GM12878 (cell line): ENCODE data around the gene SCYL1. TPM values are rescaled to one million over a fixed set of nuclear protein-coding genes. Genes with fewer than 3 reads are reported as not detected.

ENCODE experiments used
- BCL3 ChIP-seq: IDR thresholded peaks from 2 replicates; pipeline ENCODE4 v1.6.1; 2011; ENCODE audit warnings: borderline replicate concordance, low read depth, mild to moderate bottlenecking, moderate library complexity, low read length; ENCODE audit not compliant: insufficient read depth, poor library complexity, severe bottlenecking
- CBX5 ChIP-seq: sonication (generic); IDR thresholded peaks from 2 replicates; pipeline ENCODE4 v1.6.1; 2016; ENCODE audit warnings: low read depth, moderate library complexity, mild to moderate bottlenecking, inconsistent platforms
- DPF2 ChIP-seq: fragments of 450-650 bp; IDR thresholded peaks from 2 replicates; pipeline ENCODE4 v1.6.1; 2017; ENCODE audit warnings: mild to moderate bottlenecking
- FOXM1 ChIP-seq: IDR thresholded peaks from 2 replicates; pipeline ENCODE4 v1.6.1; 2012; ENCODE audit warnings: low read depth, mild to moderate bottlenecking, inconsistent platforms, low read length, moderate library complexity
- HSF1 ChIP-seq: fragments of 150-350 bp; IDR thresholded peaks from 2 replicates; pipeline ENCODE4 v1.6.1; 2014; ENCODE audit warnings: mild to moderate bottlenecking, low read depth, low read length
- MXI1 ChIP-seq: fragments of 150-350 bp; IDR thresholded peaks from 2 replicates; pipeline ENCODE4 v1.6.1; 2011; ENCODE audit warnings: low read depth, mild to moderate bottlenecking, inconsistent platforms, low read length, improper control_type of control experiment
- MYC ChIP-seq: IDR thresholded peaks from 2 replicates; pipeline ENCODE4 v1.6.1; 2011; ENCODE audit warnings: mild to moderate bottlenecking, low read length, moderate library complexity, inconsistent platforms; ENCODE audit not compliant: insufficient read depth, insufficient replicate concordance, insufficient read length, severe bottlenecking
- NBN ChIP-seq: fragments of 450-650 bp; IDR thresholded peaks from 2 replicates; pipeline ENCODE4 v1.6.1; 2016
- RAD21 ChIP-seq: IDR thresholded peaks from 2 replicates; pipeline ENCODE4 v1.6.1; 2011; ENCODE audit warnings: mild to moderate bottlenecking, low read depth, low read length, moderate library complexity; ENCODE audit not compliant: insufficient read depth
- RB1 ChIP-seq: fragments of 450-650 bp; formaldehyde crosslinking; IDR thresholded peaks from 2 replicates; pipeline ENCODE4 v1.6.1; 2017; ENCODE audit warnings: mild to moderate bottlenecking, borderline replicate concordance
- SMC3 ChIP-seq: IDR thresholded peaks from 2 replicates; pipeline ENCODE4 v1.6.1; 2011; ENCODE audit warnings: low read length, improper control_type of control experiment, borderline replicate concordance
- STAT1 ChIP-seq: fragments of 450-650 bp; conservative IDR thresholded peaks from 2 replicates; pipeline ENCODE4 v1.6.1; 2014; ENCODE audit warnings: antibody characterized with exemption, mild to moderate bottlenecking
- TBL1XR1 ChIP-seq: IDR thresholded peaks from 2 replicates; pipeline ENCODE4 v1.6.1; 2012; ENCODE audit warnings: low read depth, low read length, improper control_type of control experiment
- USF2 ChIP-seq: IDR thresholded peaks from 2 replicates; pipeline ENCODE4 v1.6.1; 2011; ENCODE audit warnings: low read depth, low read length, improper control_type of control experiment, borderline replicate concordance
- ZBTB4 ChIP-seq: fragments of 450-650 bp; formaldehyde crosslinking; IDR thresholded peaks from 2 replicates; pipeline ENCODE4 v1.4.0; 2022; ENCODE audit warnings: mild to moderate bottlenecking, moderate library complexity
- ZNF274 ChIP-seq: IDR thresholded peaks from one replicate; pipeline ENCODE4 v1.8.0; 2011; ENCODE audit not compliant: insufficient read length, insufficient read depth
- ZNF592 ChIP-seq: fragments of 450-650 bp; IDR thresholded peaks from 2 replicates; pipeline ENCODE4 v1.6.1; 2017; ENCODE audit warnings: mild to moderate bottlenecking, moderate library complexity
- ZNF622 ChIP-seq: fragments of 450-650 bp; IDR thresholded peaks from 2 replicates; pipeline ENCODE4 v1.6.1; 2017; ENCODE audit warnings: mild to moderate bottlenecking, inconsistent platforms
- polyA plus RNA-seq, 11 experiments: library from polyadenylated mRNA; depleted of rRNA in 4 of 11; unstranded in 6 of 11; stranded (reverse) in 5 of 11; fragments of >200 nt; fragmentation: Nextera tagmentation in 4 of 11; fragmentation: Illumina TruSeq in 1 of 11; extraction: Ambion mirVana in 4 of 11; extraction: Trizol in 1 of 11; gene quantifications; 1 replicate in 1 of 11; 2 replicates in 10 of 11; pipeline versions ENCODE4 v1.2.1 to v1.2.3, GENCODE V29; 2011 to 2016; ENCODE audit warnings: inconsistent platforms in 2 of 11, missing spikeins in 2 of 11, low read depth in 1 of 11
- total RNA-seq, 4 experiments: library from RNA; depleted of rRNA in 3 of 4; stranded (reverse); fragments of >200 nt in 3 of 4; fragmentation: Illumina TruSeq in 1 of 4; extraction: Trizol in 1 of 4; gene quantifications; 2 replicates each; pipeline versions ENCODE4 v1.2.1 to v1.2.3, GENCODE V29; 2013 to 2021

The SCYL1 gene
- total and polyA plus RNA-seq, 10 of the 15 experiments (the other 5 are each of a cell fraction or from before 2014, with no cell fraction given), result 0.80 to 82.7 (median 51.2) TPM

GRCh38 chr11:65504674-65505465 lies 20.0 kb upstream of the SCYL1 start (continued):
- no peak for TF ChIP-seq BCL3
- no peak for TF ChIP-seq CBX5
- TF ChIP-seq STAT1, result no peak
- peak; percentile 23 for TF ChIP-seq FOXM1
- peak; percentile 1; the same call in 1 of the 2 replicates for TF ChIP-seq SMC3
- no peak for TF ChIP-seq HSF1
- no peak for TF ChIP-seq MYC
- TF ChIP-seq TBL1XR1, result no peak
- peak; percentile 40; the same call in 1 of the 2 replicates for TF ChIP-seq MXI1
- TF ChIP-seq ZNF622, result no peak
- no peak for TF ChIP-seq USF2
- TF ChIP-seq ZNF274, result no peak
- no peak for TF ChIP-seq ZNF592
- TF ChIP-seq RB1, result no peak
- TF ChIP-seq NBN, result no peak
- TF ChIP-seq ZBTB4 (CRISPR knock-in tag), result no peak
- TF ChIP-seq DPF2, result no peak
- TF ChIP-seq RAD21, result no peak
